ENCODE measurements around the gene C1orf174.

The C1orf174 gene

DNA sequence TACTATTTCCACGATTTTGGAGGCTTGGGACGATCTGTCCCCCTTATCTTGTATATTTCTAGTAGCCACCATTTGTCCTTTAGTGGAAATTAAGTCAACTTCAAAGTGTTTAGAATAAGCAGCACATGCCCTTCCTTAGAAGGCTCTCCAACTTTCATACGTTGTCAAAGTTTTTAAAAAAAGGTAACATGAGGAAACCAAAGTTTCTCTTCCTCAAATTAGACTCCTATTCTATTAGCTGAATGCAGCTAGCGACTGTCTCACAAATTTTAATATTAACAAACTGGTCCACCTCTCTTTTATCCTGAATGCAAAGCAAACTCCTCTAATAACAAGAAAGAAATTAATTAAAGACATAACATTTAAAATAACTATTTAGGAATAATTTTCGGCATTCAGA lies 6.9 kb downstream of the C1orf174 start:
- no peak for FAIRE-seq

GRCh38 chr1:3892748-3893147 lies 7.3 kb downstream of the C1orf174 start:
- FAIRE-seq, result no peak

- no peak for FAIRE-seq
Measured at GRCh38 chr1:3891329-3891865, 8.7 kb downstream of the C1orf174 start.

GRCh38 chr1:3890389-3891328 lies 9.4 kb downstream of the C1orf174 start:
- no peak for FAIRE-seq

- no peak for FAIRE-seq
Measured at GRCh38 chr1:3889936-3890335, 10.1 kb downstream of the C1orf174 start.

DNA sequence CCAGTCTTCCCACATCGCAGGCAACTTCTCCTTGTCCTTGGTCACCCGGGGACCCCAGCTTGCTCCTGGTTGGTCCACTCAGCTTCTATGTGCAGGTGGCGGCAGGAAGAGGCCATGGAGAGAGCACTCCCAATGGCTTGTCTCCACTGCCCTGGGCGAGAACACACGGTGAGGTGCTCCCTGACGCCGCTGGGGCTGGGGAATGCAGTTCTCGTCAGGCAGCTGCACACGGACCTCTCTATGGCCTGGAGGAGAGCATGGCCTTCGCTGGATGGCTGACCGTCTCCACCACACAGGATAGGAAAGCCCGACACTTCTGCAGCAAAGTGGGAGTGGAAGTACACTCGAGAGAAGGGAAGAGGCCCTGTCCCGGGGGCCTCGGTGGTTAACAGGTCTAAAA lies 11.8 kb downstream of the C1orf174 start:
- no peak for FAIRE-seq

DNA sequence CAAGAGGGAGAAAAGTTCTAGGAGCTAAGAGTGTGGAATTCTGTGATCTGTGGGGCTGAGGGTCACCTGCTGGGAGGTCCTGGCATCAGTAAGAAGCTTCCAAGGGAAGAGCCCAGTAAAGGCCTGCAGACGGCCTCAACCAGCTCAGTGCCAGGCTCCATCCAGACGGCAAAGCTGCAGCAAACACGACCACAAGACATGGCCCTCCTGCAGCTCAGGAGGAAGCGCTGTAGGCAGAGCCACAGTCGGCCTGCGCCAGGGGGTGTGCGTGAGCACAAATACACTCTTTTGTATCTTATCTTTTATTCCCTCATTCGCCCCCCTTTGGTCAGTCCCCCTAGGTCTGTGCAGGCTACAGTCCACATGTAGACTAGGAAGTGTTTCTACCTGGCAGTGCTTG lies 13.4 kb downstream of the C1orf174 start:
- no peak for FAIRE-seq

DNA sequence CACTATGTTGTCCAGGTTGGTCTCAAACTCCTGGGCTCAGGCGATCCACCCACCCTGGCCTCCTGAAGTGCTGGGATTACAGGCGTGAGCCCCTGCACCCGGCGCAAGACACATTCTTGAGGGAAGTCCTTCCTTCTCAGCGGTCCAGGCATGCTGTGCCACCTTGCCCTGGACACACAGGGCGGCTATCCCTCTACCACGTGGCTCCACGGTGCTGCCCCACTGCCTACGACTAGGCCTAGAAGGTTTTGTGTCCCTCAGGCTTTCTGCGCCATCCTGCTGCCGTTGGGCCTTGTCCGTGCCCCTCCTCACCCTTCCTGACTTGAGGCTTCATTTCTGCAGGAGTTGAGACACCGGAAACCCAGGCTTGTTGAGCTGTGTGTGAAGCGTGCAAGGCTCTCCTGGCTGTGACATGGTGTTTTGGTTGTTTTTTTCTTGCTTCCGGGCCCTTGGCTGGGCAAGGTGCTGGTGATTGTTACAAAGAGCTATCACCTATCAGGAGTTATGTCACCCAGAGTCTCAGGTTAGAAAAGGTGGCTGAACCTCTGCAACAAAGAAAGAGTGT lies 13.9 kb downstream of the C1orf174 start:
- no peak for FAIRE-seq

DNA sequence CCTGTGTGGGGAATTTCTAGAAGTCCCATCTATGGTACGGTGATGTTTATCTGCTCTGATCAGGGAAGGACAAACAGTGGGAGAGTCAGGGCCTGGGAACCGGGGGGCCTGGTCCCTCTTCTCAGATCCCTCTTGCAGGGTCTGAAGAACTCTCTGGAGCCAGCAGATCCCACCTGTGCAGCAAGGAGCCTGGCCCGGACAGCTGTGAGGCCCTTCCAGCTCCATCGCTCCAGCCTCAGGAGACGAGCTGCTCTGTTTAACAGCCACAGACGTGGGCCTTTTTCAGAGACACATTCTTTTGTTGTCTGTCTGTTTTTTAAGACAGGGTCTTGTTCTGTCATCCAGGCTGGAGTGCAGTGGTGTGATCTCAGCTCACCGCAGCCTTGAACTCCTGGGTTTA lies 14.5 kb downstream of the C1orf174 start:
- FAIRE-seq, result no peak

DNA sequence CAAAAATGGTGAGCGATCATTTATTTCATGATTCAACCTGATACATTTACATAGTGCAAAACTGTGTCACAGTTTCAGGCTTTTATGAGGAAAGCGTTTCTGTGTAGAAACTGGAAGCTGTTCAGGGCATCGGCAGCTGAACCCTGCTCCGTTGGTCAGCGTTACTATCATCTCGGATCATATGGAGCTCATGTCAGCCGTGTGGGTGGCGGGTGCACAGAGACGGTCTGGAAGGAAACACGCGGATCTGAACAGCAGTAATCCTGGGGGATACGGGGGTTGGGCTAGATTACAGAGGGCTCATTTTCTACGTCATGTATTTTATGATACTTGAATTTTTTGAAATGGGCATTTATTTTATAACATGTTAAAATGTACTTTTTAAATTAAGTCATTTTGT lies 15.1 kb downstream of the C1orf174 start:
- no peak for FAIRE-seq

DNA sequence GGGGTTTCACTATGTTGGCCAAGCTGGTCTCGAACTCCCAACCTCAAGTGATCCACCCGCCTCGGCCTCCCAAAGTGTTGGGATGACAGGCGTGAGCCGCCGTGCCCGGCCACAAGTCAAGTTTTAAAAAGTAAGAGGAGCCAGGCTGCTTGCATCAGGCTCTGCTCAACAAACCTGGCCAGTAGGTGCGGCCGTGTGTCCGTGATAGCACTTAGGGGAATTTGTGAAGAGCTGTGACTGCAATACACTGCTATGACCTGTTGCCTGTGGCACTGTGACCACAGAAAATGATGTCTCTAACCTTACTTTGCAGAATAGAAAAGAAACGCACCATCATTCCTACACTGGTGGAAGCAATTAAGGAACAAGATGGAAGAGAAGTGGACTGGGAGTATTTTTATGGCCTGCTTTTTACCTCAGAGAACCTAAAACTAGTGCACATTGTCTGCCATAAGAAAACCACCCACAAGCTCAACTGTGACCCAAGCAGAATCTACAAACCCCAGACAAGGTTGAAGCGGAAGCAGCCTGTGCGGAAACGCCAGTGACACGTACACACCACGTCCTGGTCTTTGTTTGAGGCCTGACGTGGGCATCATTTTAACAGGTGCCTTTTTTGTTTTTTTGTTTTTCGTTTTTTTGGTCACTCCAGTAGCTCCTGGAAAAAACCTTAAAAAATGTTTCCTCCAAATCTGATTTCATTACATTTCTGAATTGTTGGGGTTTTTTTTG lies 16.7 kb downstream of the C1orf174 start:
- no peak for FAIRE-seq

DNA sequence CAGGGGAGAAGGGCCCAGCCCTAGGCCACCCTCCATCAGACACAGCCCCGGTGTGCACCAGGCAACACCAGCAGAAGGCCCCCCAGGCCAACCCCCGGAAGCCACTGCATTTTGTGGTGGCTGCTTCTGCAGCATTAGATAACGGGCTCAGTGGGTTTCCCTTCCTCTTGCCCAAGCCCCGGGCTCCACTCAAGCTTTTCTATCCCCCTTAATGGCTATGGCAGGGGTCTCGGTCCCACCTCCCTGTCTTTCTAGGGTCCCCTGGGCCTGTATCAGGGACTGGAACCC lies 18.9 kb downstream of the C1orf174 start:
- no peak for FAIRE-seq

DNA sequence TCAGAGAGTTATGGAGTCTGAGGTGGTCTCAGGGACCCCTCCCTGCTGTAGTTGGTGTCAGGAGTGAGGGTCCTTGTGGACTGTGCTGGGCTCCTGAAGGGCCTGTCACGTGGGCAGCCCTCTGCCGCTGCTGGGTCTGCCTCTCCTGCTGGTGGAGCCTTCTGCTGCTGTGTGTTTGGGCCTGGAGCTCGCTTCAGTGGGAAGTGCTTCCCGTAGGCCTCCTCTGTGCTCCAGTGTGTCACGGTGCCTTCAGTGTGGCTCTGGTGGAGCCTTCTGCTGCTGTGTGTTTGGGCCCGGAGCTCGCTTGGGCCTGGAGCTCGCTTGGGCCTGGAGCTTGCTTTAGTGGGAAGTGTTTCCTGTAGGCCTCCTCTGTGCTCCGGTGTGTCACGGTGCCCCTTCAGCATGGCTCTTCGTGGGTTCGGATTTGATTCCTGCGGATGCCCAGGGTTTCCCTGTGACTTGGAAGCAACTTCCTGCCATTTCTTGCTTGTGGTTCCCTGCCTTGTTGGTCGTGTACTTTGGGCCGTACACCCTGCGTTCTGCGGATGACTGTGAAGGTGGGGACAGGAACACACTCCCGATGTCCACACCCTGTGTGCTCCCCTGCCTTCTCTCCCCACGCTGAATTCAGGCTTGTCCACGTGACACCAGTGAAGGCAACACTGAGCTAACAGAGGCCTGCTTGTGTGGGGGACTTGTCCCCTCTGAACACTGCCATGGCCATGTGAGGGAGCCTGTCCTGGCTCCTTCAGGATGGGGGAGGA lies 19.5 kb downstream of the C1orf174 start:
- FAIRE-seq, result no peak

DNA sequence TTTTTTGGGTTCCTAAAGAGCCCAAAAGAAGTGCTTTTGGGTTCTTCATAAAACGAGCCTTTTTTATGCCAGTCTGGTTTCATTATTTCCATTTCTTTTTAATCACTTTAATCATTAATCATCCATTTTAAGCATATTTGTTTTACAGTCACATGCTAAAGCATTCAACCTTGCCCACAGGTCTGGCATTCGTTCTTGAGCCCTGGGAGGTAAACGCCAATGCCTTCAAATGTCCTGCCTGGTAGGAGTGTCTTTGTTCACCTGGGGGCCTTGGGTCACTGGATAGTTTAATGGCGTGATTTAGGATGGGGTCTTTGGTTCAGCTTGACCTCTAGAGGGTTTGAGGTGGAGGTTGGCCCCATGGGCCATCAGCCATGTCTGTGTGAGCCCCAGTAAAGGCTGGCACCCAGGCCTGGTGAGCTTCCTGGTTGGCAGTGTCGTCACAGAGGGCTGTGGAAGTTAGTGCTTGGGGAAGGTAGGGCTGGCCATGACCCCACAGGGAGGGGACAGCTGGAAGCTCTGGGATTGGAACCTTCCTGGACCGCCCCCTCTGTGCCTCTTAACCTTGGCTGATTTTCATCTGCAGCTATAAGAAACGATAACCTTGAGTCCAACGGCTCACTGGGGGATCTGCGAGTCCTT lies 20.2 kb downstream of the C1orf174 start:
- no peak for FAIRE-seq

DNA sequence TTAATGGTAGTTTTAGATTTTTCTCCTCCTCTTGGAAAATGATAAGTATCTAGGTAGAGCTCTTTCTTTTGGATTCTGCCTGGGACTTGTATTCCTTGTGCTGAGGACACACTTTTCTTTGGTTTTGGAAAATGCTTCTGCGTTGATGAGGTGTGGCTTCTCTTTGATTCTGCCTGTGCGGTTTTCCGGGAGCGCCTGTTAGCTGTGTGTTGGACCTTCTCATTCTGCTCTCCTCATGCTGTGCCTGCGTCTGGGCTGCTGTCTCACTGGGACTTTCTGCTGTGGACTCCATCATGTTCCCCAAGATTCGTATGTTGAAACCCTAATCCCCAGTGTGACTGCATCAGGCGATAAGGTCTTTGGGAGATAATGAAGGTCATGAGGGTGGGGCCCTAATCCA lies 21.0 kb downstream of the C1orf174 start:
- no peak for FAIRE-seq

GRCh38 chr1:3876716-3877115 lies 23.4 kb downstream of the C1orf174 start:
- FAIRE-seq, result no peak

GRCh38 chr1:3874736-3875135 lies 25.3 kb downstream of the C1orf174 start:
- no peak for FAIRE-seq

DNA sequence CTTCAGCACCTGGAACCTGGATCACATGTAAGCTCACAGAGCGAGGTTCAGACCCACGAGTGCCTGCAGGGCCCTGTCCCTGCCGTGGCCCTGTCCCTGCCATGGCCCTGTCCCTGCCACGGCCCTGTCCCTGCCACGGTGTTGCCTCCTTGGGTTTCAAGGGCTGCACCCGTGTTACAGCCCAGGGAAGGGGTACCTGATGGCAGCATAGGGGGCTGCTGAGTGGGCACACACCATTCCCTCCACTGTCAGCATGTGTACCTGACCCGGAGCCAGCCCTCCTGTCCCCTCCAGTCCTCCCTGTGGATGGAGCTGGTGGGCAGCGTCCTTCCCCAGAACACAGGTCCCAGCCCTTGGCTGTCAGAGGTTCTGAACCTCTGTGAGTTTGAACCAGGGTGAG lies 27.5 kb downstream of the C1orf174 start:
- FAIRE-seq, result no peak

DNA sequence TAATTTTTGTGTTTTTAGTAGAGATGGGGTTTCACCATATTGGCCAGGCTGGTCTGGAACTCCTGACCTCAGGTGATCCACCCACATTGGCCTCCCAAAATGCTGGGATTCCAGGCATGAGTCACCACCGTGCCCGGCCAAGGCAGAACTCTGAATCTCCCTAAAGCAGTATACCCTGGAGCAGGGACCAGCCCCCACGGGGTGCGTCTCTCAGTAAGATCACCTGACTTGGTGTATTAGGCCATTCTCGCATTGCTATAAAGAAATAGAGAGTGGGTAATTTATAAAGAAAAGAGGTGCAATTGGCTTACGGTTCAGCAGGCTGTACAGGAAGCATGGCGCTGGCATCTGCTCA lies 28.6 kb downstream of the C1orf174 start:
- FAIRE-seq, result no peak

- FAIRE-seq, result no peak
Measured at GRCh38 chr1:3869751-3870301, 30.2 kb downstream of the C1orf174 start.

- no peak for FAIRE-seq
Measured at GRCh38 chr1:3868464-3869006, 31.5 kb downstream of the C1orf174 start.

DNA sequence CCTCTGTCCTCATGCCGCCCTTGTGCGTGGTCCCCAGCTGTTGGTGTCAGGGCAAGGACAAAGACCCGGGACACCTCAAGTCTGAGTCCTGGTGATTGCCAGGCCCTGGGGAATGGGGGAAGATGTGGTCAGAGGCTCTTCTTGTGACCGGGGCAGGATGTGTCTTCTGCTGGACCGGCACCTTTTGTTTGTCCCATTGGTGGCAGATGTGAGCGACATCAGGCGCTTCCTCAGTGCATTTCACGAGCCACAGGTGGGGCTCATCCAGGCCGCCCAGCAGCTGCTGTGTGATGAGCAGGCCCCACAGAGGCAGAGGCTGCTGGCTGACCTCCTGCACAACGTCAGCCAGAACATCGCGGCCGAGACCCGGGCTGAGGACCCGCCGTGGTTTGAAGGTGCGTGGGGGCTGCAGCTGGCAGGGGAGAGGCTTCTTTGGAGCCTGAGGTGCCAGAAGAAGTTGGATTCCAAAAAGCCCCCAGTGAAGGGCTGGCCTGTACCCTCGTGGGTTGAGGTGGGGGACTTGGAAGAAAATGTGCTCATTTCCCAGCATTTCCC lies 34.4 kb downstream of the C1orf174 start:
- no peak for FAIRE-seq

Data from G401.6 (cell line).